Measurements from ENCODE around the gene TBC1D23.
"Not testable (repeated sequence)": the region's sequence is repeated elsewhere in the genome, so short reads cannot be mapped to it uniquely, and the experiment has no call there.

The TBC1D23 gene

DNA sequence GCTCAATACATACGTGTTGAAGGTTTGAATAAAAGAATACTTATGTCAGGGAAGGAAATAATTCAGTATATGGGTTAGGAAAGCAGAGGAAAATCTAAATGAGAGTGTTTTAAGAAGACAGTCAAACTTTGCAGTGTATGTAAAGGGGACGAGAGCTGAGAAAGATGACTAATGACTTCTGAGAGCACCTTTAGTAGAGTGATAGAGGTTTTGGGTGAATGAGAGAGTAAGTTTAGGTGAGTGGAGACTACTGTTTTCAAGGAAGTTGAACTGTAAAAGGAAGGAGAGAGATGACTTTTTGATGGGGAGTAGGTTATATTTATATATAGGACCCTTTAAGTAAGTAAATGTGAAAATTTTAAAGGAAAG, 9.4 kb downstream of the TBC1D23 start:
- no peaks in the 10 kb centered on the region for H3K27me3 ChIP-seq (replicated peaks; ENCODE audit: control insufficient read depth, insufficient read depth, low read length)
- peaks cover 52% of the 10 kb centered on the region for H3K4me1 ChIP-seq (ENCODE audit: control insufficient read depth, insufficient read depth, low read length)
- no peak overlapping the region for H3K9ac ChIP-seq (ENCODE audit: low read length)
- no peaks in the 10 kb centered on the region for H3K9me3 ChIP-seq (ENCODE audit: control insufficient read depth, low read length)
- DNase-seq (ENCODE audit: low read depth) = no peak
- H3K36me3 ChIP-seq (ENCODE audit: control insufficient read depth, insufficient read depth, low read length, severe bottlenecking) = no peaks in the 10 kb centered on the region
- peak overlapping the region; percentile 66 for H3K4me3 ChIP-seq (ENCODE audit: low read length)

DNA sequence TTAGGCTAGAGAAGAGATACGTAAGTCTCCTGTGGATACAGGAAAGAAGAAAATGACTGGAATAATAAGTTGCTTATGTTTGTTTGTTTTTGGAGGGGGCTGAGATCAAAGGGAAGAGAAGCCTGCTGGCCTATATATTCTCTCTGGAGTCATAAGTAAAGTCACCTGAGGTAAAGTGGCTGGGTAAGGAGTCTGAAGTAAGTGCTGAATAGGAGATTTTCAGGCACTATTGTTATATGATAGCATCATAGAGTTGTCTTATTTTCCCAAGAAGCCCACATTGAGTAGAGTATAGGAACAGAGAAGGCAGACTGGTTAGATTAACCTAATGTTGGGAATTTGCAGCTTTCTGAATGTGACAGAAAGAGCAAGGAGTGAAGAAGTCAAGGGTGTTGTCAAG, 10.7 kb downstream of the TBC1D23 start:
- DNase-seq (ENCODE audit: low read depth) = no peak
- H3K4me1 ChIP-seq (ENCODE audit: control insufficient read depth, insufficient read depth, low read length) = peaks cover 45% of the 10 kb centered on the region
- H3K4me3 ChIP-seq (ENCODE audit: low read length) = no peak overlapping the region
- H3K9ac ChIP-seq (ENCODE audit: low read length) = no peak overlapping the region
- H3K27me3 ChIP-seq (replicated peaks; ENCODE audit: control insufficient read depth, insufficient read depth, low read length) = no peaks in the 10 kb centered on the region
- H3K36me3 ChIP-seq (ENCODE audit: control insufficient read depth, insufficient read depth, low read length, severe bottlenecking) = no peaks in the 10 kb centered on the region
- H3K9me3 ChIP-seq (ENCODE audit: control insufficient read depth, low read length) = no peaks in the 10 kb centered on the region

GRCh38 chr3:100272797-100273611, 12.2 kb downstream of the TBC1D23 start:
- H3K4me3 ChIP-seq (ENCODE audit: low read length); H3K9ac ChIP-seq (ENCODE audit: low read length); H3K27me3 ChIP-seq (replicated peaks; ENCODE audit: control insufficient read depth, insufficient read depth, low read length); DNase-seq (ENCODE audit: low read depth); H3K36me3 ChIP-seq (ENCODE audit: control insufficient read depth, insufficient read depth, low read length, severe bottlenecking); H3K9me3 ChIP-seq (ENCODE audit: control insufficient read depth, low read length): not testable (repeated sequence)
- H3K4me1 ChIP-seq (ENCODE audit: control insufficient read depth, insufficient read depth, low read length) = peaks cover 32% of the 10 kb centered on the region

GRCh38 chr3:100274361-100274760, 13.6 kb downstream of the TBC1D23 start:
- Histone ChIP-seq H3K9ac (ENCODE audit: low read length) (no peak overlapping the region), H3K4me1 (ENCODE audit: control insufficient read depth, insufficient read depth, low read length) (peaks cover 29% of the 10 kb centered on the region), H3K4me3 (ENCODE audit: low read length) (no peak overlapping the region), H3K27me3 (replicated peaks; ENCODE audit: control insufficient read depth, insufficient read depth, low read length) (no peaks in the 10 kb centered on the region), H3K9me3 (ENCODE audit: control insufficient read depth, low read length) (no peaks in the 10 kb centered on the region), H3K36me3 (ENCODE audit: control insufficient read depth, insufficient read depth, low read length, severe bottlenecking) (peaks cover 1% of the 10 kb centered on the region)
- no peak for DNase-seq (ENCODE audit: low read depth)

GRCh38 chr3:100277255-100277800, 16.5 kb downstream of the TBC1D23 start:
- Histone ChIP-seq H3K9ac (ENCODE audit: low read length) (no peak overlapping the region), H3K9me3 (ENCODE audit: control insufficient read depth, low read length) (no peaks in the 10 kb centered on the region), H3K4me1 (ENCODE audit: control insufficient read depth, insufficient read depth, low read length) (peaks cover 12% of the 10 kb centered on the region), H3K36me3 (ENCODE audit: control insufficient read depth, insufficient read depth, low read length, severe bottlenecking) (peaks cover 29% of the 10 kb centered on the region), H3K27me3 (replicated peaks; ENCODE audit: control insufficient read depth, insufficient read depth, low read length) (no peaks in the 10 kb centered on the region), H3K4me3 (ENCODE audit: low read length) (no peak overlapping the region)
- DNase-seq (ENCODE audit: low read depth) = no peak

- H3K36me3 ChIP-seq (ENCODE audit: control insufficient read depth, insufficient read depth, low read length, severe bottlenecking) = peaks cover 44% of the 10 kb centered on the region
- H3K9me3 ChIP-seq (ENCODE audit: control insufficient read depth, low read length) = no peaks in the 10 kb centered on the region
- no peak for DNase-seq (ENCODE audit: low read depth)
- H3K4me3 ChIP-seq (ENCODE audit: low read length) = no peak overlapping the region
- peaks cover 12% of the 10 kb centered on the region for H3K4me1 ChIP-seq (ENCODE audit: control insufficient read depth, insufficient read depth, low read length)
- no peaks in the 10 kb centered on the region for H3K27me3 ChIP-seq (replicated peaks; ENCODE audit: control insufficient read depth, insufficient read depth, low read length)
- no peak overlapping the region for H3K9ac ChIP-seq (ENCODE audit: low read length)
These were observed 18.1 kb downstream of the TBC1D23 start for GRCh38 chr3:100278910-100279309.

DNA sequence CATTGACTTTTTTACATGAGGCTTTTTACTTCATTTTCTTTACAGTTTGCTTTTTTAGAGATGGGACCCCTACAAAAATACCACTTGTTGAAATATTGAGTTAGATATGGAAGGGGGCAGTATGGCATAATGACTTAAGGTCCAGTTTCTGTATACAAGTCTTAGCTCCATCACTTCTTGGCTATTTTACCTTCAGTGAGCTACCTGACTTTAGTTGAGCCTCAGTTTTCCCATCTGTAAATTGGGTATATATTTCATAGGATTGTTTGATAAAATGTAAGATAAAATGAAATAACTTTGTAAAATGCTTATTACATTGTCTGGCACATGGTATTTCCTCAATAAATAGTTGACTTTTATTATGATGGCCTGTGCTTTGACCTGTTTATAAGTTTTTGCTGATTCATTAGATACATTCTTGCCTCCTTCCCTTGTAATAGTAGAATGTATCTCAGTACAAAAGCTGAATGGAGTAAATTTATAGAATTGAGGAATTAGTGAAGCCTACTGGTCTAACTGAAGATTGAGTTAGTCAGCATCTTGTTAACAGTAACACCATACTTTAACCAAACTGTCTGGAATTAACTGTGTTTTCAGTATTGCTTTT, 27.6 kb downstream of the TBC1D23 start:
- Histone ChIP-seq H3K9ac (ENCODE audit: low read length) (no peak overlapping the region), H3K4me1 (ENCODE audit: control insufficient read depth, insufficient read depth, low read length) (no peaks in the 10 kb centered on the region), H3K9me3 (ENCODE audit: control insufficient read depth, low read length) (no peaks in the 10 kb centered on the region), H3K4me3 (ENCODE audit: low read length) (no peak overlapping the region), H3K36me3 (ENCODE audit: control insufficient read depth, insufficient read depth, low read length, severe bottlenecking) (peaks cover 76% of the 10 kb centered on the region), H3K27me3 (replicated peaks; ENCODE audit: control insufficient read depth, insufficient read depth, low read length) (no peaks in the 10 kb centered on the region)
- DNase-seq (ENCODE audit: low read depth) = no peak

- H3K4me3 ChIP-seq (ENCODE audit: low read length) = no peak overlapping the region
- no peak for DNase-seq (ENCODE audit: low read depth)
- H3K27me3 ChIP-seq (replicated peaks; ENCODE audit: control insufficient read depth, insufficient read depth, low read length) = no peaks in the 10 kb centered on the region
- H3K9ac ChIP-seq (ENCODE audit: low read length) = no peak overlapping the region
- no peaks in the 10 kb centered on the region for H3K4me1 ChIP-seq (ENCODE audit: control insufficient read depth, insufficient read depth, low read length)
- no peaks in the 10 kb centered on the region for H3K9me3 ChIP-seq (ENCODE audit: control insufficient read depth, low read length)
- H3K36me3 ChIP-seq (ENCODE audit: control insufficient read depth, insufficient read depth, low read length, severe bottlenecking) = peaks cover 76% of the 10 kb centered on the region
These were observed 28.5 kb downstream of the TBC1D23 start for GRCh38 chr3:100289339-100289738.

DNA sequence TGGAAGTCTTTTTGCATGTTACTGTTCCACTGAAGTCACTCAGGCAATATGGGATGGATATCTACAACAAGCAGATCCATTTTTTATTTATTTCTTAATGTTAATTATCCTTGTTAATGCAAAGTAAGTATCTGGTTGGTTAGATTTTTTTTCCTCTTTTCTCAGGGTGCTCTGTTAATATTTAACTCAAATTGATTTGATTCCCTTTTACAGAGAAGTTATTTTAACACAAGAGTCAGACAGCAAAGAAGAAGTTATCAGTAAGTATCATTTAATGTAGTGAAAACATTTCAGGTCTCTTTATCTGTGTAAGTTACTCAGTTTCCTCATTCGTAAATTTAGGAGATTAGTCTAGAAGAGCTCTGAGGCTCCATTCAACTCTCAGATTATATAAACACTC, 34.3 kb downstream of the TBC1D23 start:
- Histone ChIP-seq H3K27me3 (replicated peaks; ENCODE audit: control insufficient read depth, insufficient read depth, low read length) (no peaks in the 10 kb centered on the region), H3K4me1 (ENCODE audit: control insufficient read depth, insufficient read depth, low read length) (peaks cover 10% of the 10 kb centered on the region), H3K36me3 (ENCODE audit: control insufficient read depth, insufficient read depth, low read length, severe bottlenecking) (peaks cover 79% of the 10 kb centered on the region), H3K9ac (ENCODE audit: low read length) (no peak overlapping the region), H3K4me3 (ENCODE audit: low read length) (no peak overlapping the region), H3K9me3 (ENCODE audit: control insufficient read depth, low read length) (no peaks in the 10 kb centered on the region)
- DNase-seq (ENCODE audit: low read depth) = no peak

DNA sequence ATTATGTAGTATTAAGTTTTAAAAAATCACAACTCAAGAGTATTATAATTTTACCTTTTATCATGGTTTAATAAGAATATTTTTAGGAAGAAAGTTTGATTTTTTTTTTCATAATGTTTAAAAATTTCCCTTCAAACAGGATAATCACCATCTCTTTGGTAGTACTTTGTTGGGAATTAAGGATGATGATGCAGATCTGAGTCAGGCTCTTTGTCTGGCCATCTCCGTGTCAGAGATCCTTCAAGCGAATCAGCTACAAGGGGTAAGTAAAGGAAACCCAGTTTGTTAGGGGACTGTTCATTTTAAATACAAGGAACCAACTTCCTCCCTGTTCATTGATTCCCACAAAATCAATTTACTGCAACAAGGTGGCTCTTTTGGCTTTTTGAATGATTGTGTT, 37.0 kb downstream of the TBC1D23 start:
- peaks cover 76% of the 10 kb centered on the region for H3K36me3 ChIP-seq (ENCODE audit: control insufficient read depth, insufficient read depth, low read length, severe bottlenecking)

GRCh38 chr3:100299016-100299415, 38.2 kb downstream of the TBC1D23 start:
- no peak for DNase-seq (ENCODE audit: low read depth)
- Histone ChIP-seq H3K36me3 (ENCODE audit: control insufficient read depth, insufficient read depth, low read length, severe bottlenecking) (peaks cover 80% of the 10 kb centered on the region), H3K27me3 (replicated peaks; ENCODE audit: control insufficient read depth, insufficient read depth, low read length) (no peaks in the 10 kb centered on the region), H3K9me3 (ENCODE audit: control insufficient read depth, low read length) (no peaks in the 10 kb centered on the region), H3K9ac (ENCODE audit: low read length) (no peak overlapping the region), H3K4me1 (ENCODE audit: control insufficient read depth, insufficient read depth, low read length) (peaks cover 10% of the 10 kb centered on the region), H3K4me3 (ENCODE audit: low read length) (peak overlapping the region; percentile 1)

More for the DNA sequence above, 37.0 kb downstream of the TBC1D23 start:
- Histone ChIP-seq H3K4me3 (ENCODE audit: low read length) (no peak overlapping the region), H3K27me3 (replicated peaks; ENCODE audit: control insufficient read depth, insufficient read depth, low read length) (no peaks in the 10 kb centered on the region), H3K9ac (ENCODE audit: low read length) (no peak overlapping the region), H3K9me3 (ENCODE audit: control insufficient read depth, low read length) (no peaks in the 10 kb centered on the region), H3K4me1 (ENCODE audit: control insufficient read depth, insufficient read depth, low read length) (peaks cover 10% of the 10 kb centered on the region)
- no peak for DNase-seq (ENCODE audit: low read depth)
